Lung (tissue), 12 donors: ENCODE data around the gene SLC25A21. TPM values are rescaled to one million over a fixed set of nuclear protein-coding genes. Genes with fewer than 3 reads are reported as not detected.

ENCODE experiments used
- ATAC-seq: fragments of 200-7000 bp; cut with Tn5 transposase; one replicate; pipeline ENCODE4 v1.9.1; 2020; ENCODE audit warnings: moderate number of reproducible peaks; ENCODE audit not compliant: insufficient read depth, low FRiP score
- DNase-seq, 3 donors: peaks; one replicate each; pipeline ENCODE4 v3.0.0-alpha.2; 2013 to 2017
- H3K27ac ChIP-seq, 2 donors: one replicate each; pipeline ENCODE4 v1.5.1; 2013; ENCODE audit warnings: mild to moderate bottlenecking in 2 of 2, moderate library complexity in 2 of 2, control low read depth in 1 of 2, inconsistent platforms in 1 of 2, low read depth in 1 of 2, low read length in 1 of 2
- H3K27me3 ChIP-seq, 3 donors: one replicate each; pipeline ENCODE4 v1.5.1; 2013; ENCODE audit warnings: low read length in 2 of 3; ENCODE audit not compliant: control insufficient read depth in 3 of 3, insufficient read depth in 3 of 3
- H3K36me3 ChIP-seq, 4 donors: one replicate each; pipeline ENCODE4 v1.5.1; 2013; ENCODE audit warnings: low read length in 4 of 4, mild to moderate bottlenecking in 1 of 4, moderate library complexity in 1 of 4; ENCODE audit not compliant: control insufficient read depth in 4 of 4, insufficient read depth in 4 of 4
- H3K4me1 ChIP-seq, 5 donors: one replicate each; pipeline ENCODE4 v1.5.1; 2013; ENCODE audit warnings: low read length in 5 of 5, mild to moderate bottlenecking in 2 of 5, moderate library complexity in 1 of 5; ENCODE audit not compliant: control insufficient read depth in 5 of 5, insufficient read depth in 5 of 5
- H3K4me3 ChIP-seq: one replicate; pipeline ENCODE4 v1.5.1; 2013; ENCODE audit warnings: mild to moderate bottlenecking, control low read depth, moderate library complexity
- H3K9ac ChIP-seq, 2 donors: one replicate each; pipeline ENCODE4 v1.5.1; 2013; ENCODE audit warnings: low read length in 2 of 2, control low read depth in 1 of 2; ENCODE audit not compliant: insufficient read depth in 1 of 2
- H3K9me3 ChIP-seq, 4 donors: one replicate each; pipeline ENCODE4 v1.5.1; 2013; ENCODE audit warnings: low read length in 3 of 4, mild to moderate bottlenecking in 1 of 4, moderate library complexity in 1 of 4; ENCODE audit not compliant: control insufficient read depth in 4 of 4, insufficient read depth in 3 of 4
- WGBS, 2 donors: extraction: QIAGEN DNeasy Blood & Tissue Kit; methylation state at CpG; one replicate each; pipeline ENCODE4 v1.1.7; 2013; 5-methylcytosine and 5-hydroxymethylcytosine counted together
- polyA plus RNA-seq, 2 donors: library from polyadenylated mRNA; stranded (reverse); fragments of 200-250 nt; gene quantifications; one replicate each; pipeline ENCODE4 v1.2.1, GENCODE V29; 2013
- total RNA-seq, 2 donors: library from RNA; depleted of rRNA in 1 of 2; stranded (reverse); fragments of >200 nt in 1 of 2; gene quantifications; one replicate each; pipeline ENCODE4 v1.2.1, GENCODE V29; 2014 to 2021
- TF ChIP-seq, protein P1 (sequence below): IDR thresholded peaks from 2 replicates; pipeline ENCODE4 v1.5.1; 2012; ENCODE audit warnings: mild to moderate bottlenecking; ENCODE audit errors: control extremely low read depth, extremely low read depth
- donor health status: control.
- donor health status: control.
- donor health status: Bipolar disorder and iron deficiency.
- donor health status: healthy.
- donor health status: DM: yes; HTN: yes; CAD: no.

Gene SLC25A21
- total and polyA plus RNA-seq, 4 donors: 0.23 to 2.6 (median 0.42) TPM

GRCh38 chr14:37018571-37019240, 153.7 kb downstream of the SLC25A21 start:
- WGBS, 2 donors: 73 to 84% methylated on average over 3 of the region's 3 CpGs

DNA sequence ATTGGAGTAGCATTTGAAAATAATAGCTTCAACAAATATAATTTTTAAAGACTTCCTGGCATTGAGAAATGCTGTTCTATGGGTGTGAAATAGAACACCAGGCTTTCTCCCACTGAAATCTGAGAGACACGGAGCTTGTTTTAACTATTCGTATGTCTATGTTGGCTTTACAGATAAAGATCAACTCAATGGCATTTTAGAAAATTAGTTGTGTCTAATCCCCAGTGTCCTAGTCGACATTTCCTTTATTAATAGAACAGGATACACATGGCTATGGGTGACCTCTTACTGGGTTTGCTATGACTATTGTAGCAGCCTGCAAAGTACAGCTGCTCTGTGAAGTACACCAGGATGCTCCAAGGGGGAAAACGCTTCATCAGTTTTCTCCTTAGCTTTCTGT, 159.3 kb downstream of the SLC25A21 start:
- H3K27ac ChIP-seq: no peak overlapping the region
- WGBS, 2 donors: 36 to 38% methylated on average over 4 of the region's 4 CpGs
- no peak overlapping the region for H3K4me3 ChIP-seq

More at GRCh38 chr14:37018571-37019240, 153.7 kb downstream of the SLC25A21 start:
- no peak overlapping the region for H3K4me3 ChIP-seq
- no peak overlapping the region for H3K27ac ChIP-seq
- H3K4me1 ChIP-seq: no peaks in the 10 kb centered on the region
- DNase-seq (no peak), ATAC-seq (no peak)
- TF ChIP-seq, protein P1, sequence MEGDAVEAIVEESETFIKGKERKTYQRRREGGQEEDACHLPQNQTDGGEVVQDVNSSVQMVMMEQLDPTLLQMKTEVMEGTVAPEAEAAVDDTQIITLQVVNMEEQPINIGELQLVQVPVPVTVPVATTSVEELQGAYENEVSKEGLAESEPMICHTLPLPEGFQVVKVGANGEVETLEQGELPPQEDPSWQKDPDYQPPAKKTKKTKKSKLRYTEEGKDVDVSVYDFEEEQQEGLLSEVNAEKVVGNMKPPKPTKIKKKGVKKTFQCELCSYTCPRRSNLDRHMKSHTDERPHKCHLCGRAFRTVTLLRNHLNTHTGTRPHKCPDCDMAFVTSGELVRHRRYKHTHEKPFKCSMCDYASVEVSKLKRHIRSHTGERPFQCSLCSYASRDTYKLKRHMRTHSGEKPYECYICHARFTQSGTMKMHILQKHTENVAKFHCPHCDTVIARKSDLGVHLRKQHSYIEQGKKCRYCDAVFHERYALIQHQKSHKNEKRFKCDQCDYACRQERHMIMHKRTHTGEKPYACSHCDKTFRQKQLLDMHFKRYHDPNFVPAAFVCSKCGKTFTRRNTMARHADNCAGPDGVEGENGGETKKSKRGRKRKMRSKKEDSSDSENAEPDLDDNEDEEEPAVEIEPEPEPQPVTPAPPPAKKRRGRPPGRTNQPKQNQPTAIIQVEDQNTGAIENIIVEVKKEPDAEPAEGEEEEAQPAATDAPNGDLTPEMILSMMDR: no peak
- H3K36me3 ChIP-seq: no peaks in the 10 kb centered on the region
- H3K9ac ChIP-seq: no peak overlapping the region
- peaks cover 0 to 3% (median 0%) of the 10 kb centered on the region in 4 donors for H3K9me3 ChIP-seq
- H3K27me3 ChIP-seq: no peaks in the 10 kb centered on the region

GRCh38 chr14:36998686-36999085, 173.7 kb downstream of the SLC25A21 start:
- Histone ChIP-seq H3K27ac (no peak overlapping the region), H3K36me3 (no peaks in the 10 kb centered on the region), H3K4me3 (no peak overlapping the region), H3K4me1 (no peaks in the 10 kb centered on the region), H3K9ac (no peak overlapping the region), H3K9me3 (peaks cover 0 to 2% (median 0%) of the 10 kb centered on the region in 4 donors), H3K27me3 (peaks cover 2 to 5% (median 2%) of the 10 kb centered on the region in 3 donors)
- TF ChIP-seq, protein P1: no peak
- WGBS, 2 donors: 50% methylated on average over 1 of the region's 1 CpG
- DNase-seq: no peak
- no peak for ATAC-seq

More for the DNA sequence above, 159.3 kb downstream of the SLC25A21 start:
- no peaks in the 10 kb centered on the region for H3K4me1 ChIP-seq
- TF ChIP-seq, protein P1: no peak
- no peak overlapping the region for H3K9ac ChIP-seq
- H3K36me3 ChIP-seq: no peaks in the 10 kb centered on the region
- no peak for ATAC-seq
- H3K9me3 ChIP-seq: peaks cover 0 to 3% (median 0%) of the 10 kb centered on the region in 4 donors
- no peak for DNase-seq
- no peaks in the 10 kb centered on the region for H3K27me3 ChIP-seq
